OCI-LY3 (cell line): ENCODE data around the gene E2F6.

Source experiments
- H2AFZ ChIP-seq: fragments of 200-600, 300-600 bp; shearing (Covaris generic); 2 replicates; pipeline ENCODE4 v1.6.0; 2014; ENCODE audit warnings: antibody characterized with exemption, low read depth, low read length
- H3K27ac ChIP-seq: fragments of 200-600, 300-600 bp; sonication (generic); 2 replicates; pipeline ENCODE4 v1.5.1; 2014; ENCODE audit warnings: mild to moderate bottlenecking, low read length, moderate library complexity, mixed read lengths
- H3K27me3 ChIP-seq: fragments of 200-600, 300-600 bp; sonication (generic); 2 replicates; pipeline ENCODE4 v1.6.1; 2014; ENCODE audit warnings: low read depth, low read length, mixed read lengths
- H3K36me3 ChIP-seq: fragments of 200-600, 300-600 bp; sonication (generic); replicated peaks from 2 replicates; pipeline ENCODE3; 2014; ENCODE audit warnings: low read depth, low read length, mixed read lengths
- H3K4me1 ChIP-seq: fragments of 300-600, 200-600 bp; sonication (generic); 2 replicates; pipeline ENCODE4 v1.6.1; 2014; ENCODE audit warnings: low read length, mixed read lengths
- H3K4me2 ChIP-seq: fragments of 200-600, 300-600 bp; sonication (generic); 2 replicates; pipeline ENCODE4 v1.6.1; 2014; ENCODE audit warnings: low read length, mixed read lengths
- H3K4me3 ChIP-seq: fragments of 300-600, 200-600 bp; sonication (generic); 2 replicates; pipeline ENCODE4 v1.5.1; 2014; ENCODE audit warnings: antibody characterized with exemption, mild to moderate bottlenecking, low read length, moderate library complexity
- H3K79me2 ChIP-seq: fragments of 300-600, 200-600 bp; shearing (Covaris generic); 2 replicates; pipeline ENCODE4 v1.6.1; 2014; ENCODE audit warnings: mild to moderate bottlenecking, low read length, mixed read lengths
- H3K9ac ChIP-seq: fragments of 300-600, 200-600 bp; shearing (Covaris generic); 2 replicates; pipeline ENCODE4 v1.6.0; 2014; ENCODE audit warnings: mild to moderate bottlenecking, low read length, moderate library complexity
- H3K9me3 ChIP-seq: fragments of 200-600, 300-600 bp; shearing (Covaris generic); 2 replicates; pipeline ENCODE4 v1.6.1; 2014; ENCODE audit warnings: low read length, mixed read lengths; ENCODE audit not compliant: insufficient read depth
- H4K20me1 ChIP-seq: fragments of 200-600, 300-600 bp; sonication (generic); 2 replicates; pipeline ENCODE4 v1.6.1; 2016; ENCODE audit warnings: low read length, mixed read lengths; ENCODE audit not compliant: insufficient read depth
- CTCF ChIP-seq: fragments of 200-600, 300-600 bp; sonication (generic); IDR thresholded peaks from 2 replicates; pipeline ENCODE4 v1.5.1; 2014; ENCODE audit warnings: antibody characterized with exemption, low read length, low read depth
- EZH2phosphoT487 ChIP-seq: fragments of 200-600 bp; shearing (Covaris generic); IDR thresholded peaks from 2 replicates; pipeline ENCODE4 v1.6.1; 2018; ENCODE audit warnings: antibody characterized with exemption, mixed run types, low read depth

Gene E2F6

GRCh38 chr2:11402436-11402835 is 63.5 kb downstream of the E2F6 start:
- H3K4me1 ChIP-seq = no peaks in the 10 kb centered on the region
- no peaks in the 10 kb centered on the region for H3K27me3 ChIP-seq
- H3K9ac ChIP-seq = no peak overlapping the region
- TF ChIP-seq EZH2phosphoT487 (no peak), CTCF (no peak)
- H3K9me3 ChIP-seq = no peaks in the 10 kb centered on the region
- H4K20me1 ChIP-seq = no peaks in the 10 kb centered on the region
- no peak overlapping the region for H2AFZ ChIP-seq
- no peaks in the 10 kb centered on the region for H3K36me3 ChIP-seq
- no peak overlapping the region for H3K4me2 ChIP-seq
- no peak overlapping the region for H3K27ac ChIP-seq
- H3K79me2 ChIP-seq = no peaks in the 10 kb centered on the region
- no peak overlapping the region for H3K4me3 ChIP-seq

GRCh38 chr2:11399438-11399762 is 66.6 kb downstream of the E2F6 start:
- no peaks in the 10 kb centered on the region for H3K9me3 ChIP-seq
- TF ChIP-seq CTCF (no peak), EZH2phosphoT487 (no peak)
- H3K27ac ChIP-seq = no peak overlapping the region
- H4K20me1 ChIP-seq = no peaks in the 10 kb centered on the region
- H3K79me2 ChIP-seq = no peaks in the 10 kb centered on the region
- H3K27me3 ChIP-seq = no peaks in the 10 kb centered on the region
- no peaks in the 10 kb centered on the region for H3K36me3 ChIP-seq
- H3K9ac ChIP-seq = no peak overlapping the region
- H3K4me1 ChIP-seq = peaks cover 12% of the 10 kb centered on the region
- H2AFZ ChIP-seq = no peak overlapping the region
- H3K4me3 ChIP-seq = no peak overlapping the region
- H3K4me2 ChIP-seq = no peak overlapping the region

GRCh38 chr2:11398750-11399437 is 67.1 kb downstream of the E2F6 start:
- H3K27me3 ChIP-seq = no peaks in the 10 kb centered on the region
- H3K4me3 ChIP-seq = no peak overlapping the region
- TF ChIP-seq CTCF (no peak), EZH2phosphoT487 (no peak)
- H3K4me2 ChIP-seq = no peak overlapping the region
- H3K27ac ChIP-seq = no peak overlapping the region
- no peak overlapping the region for H2AFZ ChIP-seq
- H3K9me3 ChIP-seq = no peaks in the 10 kb centered on the region
- H3K4me1 ChIP-seq = peaks cover 12% of the 10 kb centered on the region
- no peaks in the 10 kb centered on the region for H4K20me1 ChIP-seq
- H3K36me3 ChIP-seq = no peaks in the 10 kb centered on the region
- no peak overlapping the region for H3K9ac ChIP-seq
- H3K79me2 ChIP-seq = no peaks in the 10 kb centered on the region

GRCh38 chr2:11397513-11397912 is 68.4 kb downstream of the E2F6 start:
- Histone ChIP-seq H3K79me2 (no peaks in the 10 kb centered on the region), H3K9ac (no peak overlapping the region), H3K4me2 (no peak overlapping the region), H3K4me1 (peaks cover 12% of the 10 kb centered on the region), H3K27ac (no peak overlapping the region), H3K36me3 (no peaks in the 10 kb centered on the region), H3K4me3 (no peak overlapping the region), H3K9me3 (no peaks in the 10 kb centered on the region), H2AFZ (no peak overlapping the region), H4K20me1 (no peaks in the 10 kb centered on the region), H3K27me3 (no peaks in the 10 kb centered on the region)
- TF ChIP-seq EZH2phosphoT487 (no peak), CTCF (no peak)
